ENCODE measurements around the gene GPT2. TPM values are rescaled to one million over a fixed set of nuclear protein-coding genes. Genes with fewer than 3 reads are reported as not detected.
A peak's percentile ranks its signal among the peaks of the same experiment; 100 is the strongest.

GPT2 gene
- total RNA-seq, 1 experiment from 2014 or later = 68.8 TPM

DNA sequence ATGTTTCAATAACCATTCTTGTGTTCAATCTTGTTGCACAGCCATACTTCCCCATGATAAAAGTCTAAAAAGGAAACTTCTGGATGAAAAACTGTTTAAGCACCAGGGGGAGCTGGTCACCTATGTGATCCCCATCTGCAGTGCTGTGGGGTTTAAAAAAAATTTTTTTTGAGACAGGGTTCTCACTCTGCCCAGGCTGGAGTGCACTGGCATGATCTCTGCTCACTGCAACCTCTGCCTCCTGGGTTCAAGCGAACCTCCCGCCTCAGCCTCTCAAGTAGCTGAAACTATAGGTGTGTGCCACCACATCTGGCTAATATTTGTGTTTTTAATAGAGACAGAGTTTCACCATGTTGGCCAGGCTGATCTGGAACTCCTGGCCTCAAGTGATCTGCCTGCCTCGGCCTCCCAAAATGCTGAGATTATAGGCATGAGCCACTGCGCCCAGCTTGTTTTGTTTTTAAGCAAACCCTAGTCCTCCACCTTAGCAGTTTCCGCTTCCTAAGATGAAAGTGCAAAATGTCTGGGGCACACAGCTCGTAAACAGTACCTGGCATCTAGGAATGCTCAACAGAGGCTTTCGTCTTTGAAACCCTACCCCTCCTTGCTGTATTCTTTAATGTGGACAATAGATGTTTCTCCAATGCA is 63.9 kb downstream of the GPT2 start:
- no peaks in the 10 kb centered on the region for H3K27me3 Mint-ChIP-seq (ENCODE audit: low read depth)
- Histone ChIP-seq H3K4me1 (ENCODE audit: insufficient read depth, low read length) (no peaks in the 10 kb centered on the region), H3T11ph (ENCODE audit: low read length) (no peak overlapping the region), H4K5ac (ENCODE audit: insufficient read length, low read depth, low read length) (no peak overlapping the region), H4K91ac (ENCODE audit: insufficient read length, low read depth, low read length) (no peak overlapping the region), H2BK5ac (ENCODE audit: insufficient read length, low read length) (no peak overlapping the region), H3K14ac (ENCODE audit: insufficient read depth, low read length) (no peak overlapping the region), H2BK15ac (ENCODE audit: low read depth, low read length) (no peak overlapping the region), H3K79me2 (ENCODE audit: insufficient read depth, low read length) (no peaks in the 10 kb centered on the region), H3K23ac (ENCODE audit: insufficient read length, low read depth, low read length) (no peak overlapping the region), H3K4ac (ENCODE audit: low read depth, low read length) (no peak overlapping the region), H2AFZ (ENCODE audit: low read length) (no peak overlapping the region), H3K79me1 (ENCODE audit: insufficient read depth, low read depth, low read length, poor library complexity, severe bottlenecking) (no peaks in the 10 kb centered on the region), H2BK120ac (ENCODE audit: low read depth, low read length, poor library complexity, severe bottlenecking) (no peak overlapping the region), H3K4me2 (ENCODE audit: insufficient read depth, insufficient read length, low read length) (no peak overlapping the region), H2BK12ac (ENCODE audit: insufficient read length, low read depth, low read length) (no peak overlapping the region), H3K27ac (ENCODE audit: insufficient read length, low read depth, low read length) (no peak overlapping the region), H3K56ac (ENCODE audit: insufficient read length, low read depth, low read length) (no peak overlapping the region), H3K9me3 (ENCODE audit: control insufficient read depth, low read depth, low read length) (no peaks in the 10 kb centered on the region), H4K8ac (replicated peaks; ENCODE audit: insufficient read length, low read depth, low read length) (no peak overlapping the region), H3K18ac (ENCODE audit: insufficient read length, low read depth, low read length) (no peak overlapping the region), H3K23me2 (ENCODE audit: insufficient read length, low read depth, low read length, poor library complexity, severe bottlenecking) (no peaks in the 10 kb centered on the region), H3K9ac (ENCODE audit: extremely low read depth, insufficient read length, low read length) (no peak overlapping the region), H2BK20ac (ENCODE audit: low read depth, low read length, poor library complexity, severe bottlenecking) (no peak overlapping the region), H4K20me1 (ENCODE audit: control insufficient read depth, insufficient read depth, insufficient read length) (no peaks in the 10 kb centered on the region), H3K27me3 (ENCODE audit: insufficient read depth, low read length) (no peaks in the 10 kb centered on the region), H2AK5ac (ENCODE audit: insufficient read length, low read length) (no peak overlapping the region)
- TF ChIP-seq, protein P1, sequence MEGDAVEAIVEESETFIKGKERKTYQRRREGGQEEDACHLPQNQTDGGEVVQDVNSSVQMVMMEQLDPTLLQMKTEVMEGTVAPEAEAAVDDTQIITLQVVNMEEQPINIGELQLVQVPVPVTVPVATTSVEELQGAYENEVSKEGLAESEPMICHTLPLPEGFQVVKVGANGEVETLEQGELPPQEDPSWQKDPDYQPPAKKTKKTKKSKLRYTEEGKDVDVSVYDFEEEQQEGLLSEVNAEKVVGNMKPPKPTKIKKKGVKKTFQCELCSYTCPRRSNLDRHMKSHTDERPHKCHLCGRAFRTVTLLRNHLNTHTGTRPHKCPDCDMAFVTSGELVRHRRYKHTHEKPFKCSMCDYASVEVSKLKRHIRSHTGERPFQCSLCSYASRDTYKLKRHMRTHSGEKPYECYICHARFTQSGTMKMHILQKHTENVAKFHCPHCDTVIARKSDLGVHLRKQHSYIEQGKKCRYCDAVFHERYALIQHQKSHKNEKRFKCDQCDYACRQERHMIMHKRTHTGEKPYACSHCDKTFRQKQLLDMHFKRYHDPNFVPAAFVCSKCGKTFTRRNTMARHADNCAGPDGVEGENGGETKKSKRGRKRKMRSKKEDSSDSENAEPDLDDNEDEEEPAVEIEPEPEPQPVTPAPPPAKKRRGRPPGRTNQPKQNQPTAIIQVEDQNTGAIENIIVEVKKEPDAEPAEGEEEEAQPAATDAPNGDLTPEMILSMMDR (conservative IDR thresholded peaks at IDR 0.05) = peak; percentile 78
- H3K4me1 Mint-ChIP-seq = peaks cover 3 to 4% of the 10 kb centered on the region in 2 experiments
- no peak for DNase-seq
- WGBS (ENCODE audit: extremely low coverage, insufficient read length, low lambda C conversion rate) = no CpG with 5 or more reads among the region's 7 CpGs
- no peaks in the 10 kb centered on the region for H3K36me3 Mint-ChIP-seq (ENCODE audit: insufficient read depth in 1 of 3, low read depth in 3 of 3)
- 0 out of 7 replicates have a peak overlapping the region, but pooled peaks of 1 of the 3 experiments have one; percentile 18 for H3K27ac Mint-ChIP-seq
- no peaks in the 10 kb centered on the region for H3K9me3 Mint-ChIP-seq
- no peak overlapping the region for H3K4me3 Mint-ChIP-seq
